ENCODE results near the gene KRTAP10-8.

- TF ChIP-seq CTCF (IDR thresholded peaks at IDR 0.05) (no peak), NFYB (CRISPR knock-in tag; conservative IDR thresholded peaks at IDR 0.05; ENCODE audit: low read depth) (no peak), FOXJ3 (CRISPR knock-in tag; IDR thresholded peaks at IDR 0.05; ENCODE audit: borderline replicate concordance) (no peak), ERG (CRISPR knock-in tag; IDR thresholded peaks at IDR 0.05) (no peak), TP53 (CRISPR knock-in tag; IDR thresholded peaks at IDR 0.05) (no peak), ELF4 (CRISPR knock-in tag; IDR thresholded peaks at IDR 0.05; ENCODE audit: low read depth) (no peak), SP1 (CRISPR knock-in tag; conservative IDR thresholded peaks at IDR 0.05) (no peak)
- TF ChIP-seq, protein P1, sequence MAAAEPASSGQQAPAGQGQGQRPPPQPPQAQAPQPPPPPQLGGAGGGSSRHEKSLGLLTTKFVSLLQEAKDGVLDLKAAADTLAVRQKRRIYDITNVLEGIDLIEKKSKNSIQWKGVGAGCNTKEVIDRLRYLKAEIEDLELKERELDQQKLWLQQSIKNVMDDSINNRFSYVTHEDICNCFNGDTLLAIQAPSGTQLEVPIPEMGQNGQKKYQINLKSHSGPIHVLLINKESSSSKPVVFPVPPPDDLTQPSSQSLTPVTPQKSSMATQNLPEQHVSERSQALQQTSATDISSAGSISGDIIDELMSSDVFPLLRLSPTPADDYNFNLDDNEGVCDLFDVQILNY (CRISPR knock-in tag; IDR thresholded peaks at IDR 0.05), result no peak
- TF ChIP-seq, protein P2, sequence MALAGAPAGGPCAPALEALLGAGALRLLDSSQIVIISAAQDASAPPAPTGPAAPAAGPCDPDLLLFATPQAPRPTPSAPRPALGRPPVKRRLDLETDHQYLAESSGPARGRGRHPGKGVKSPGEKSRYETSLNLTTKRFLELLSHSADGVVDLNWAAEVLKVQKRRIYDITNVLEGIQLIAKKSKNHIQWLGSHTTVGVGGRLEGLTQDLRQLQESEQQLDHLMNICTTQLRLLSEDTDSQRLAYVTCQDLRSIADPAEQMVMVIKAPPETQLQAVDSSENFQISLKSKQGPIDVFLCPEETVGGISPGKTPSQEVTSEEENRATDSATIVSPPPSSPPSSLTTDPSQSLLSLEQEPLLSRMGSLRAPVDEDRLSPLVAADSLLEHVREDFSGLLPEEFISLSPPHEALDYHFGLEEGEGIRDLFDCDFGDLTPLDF (CRISPR knock-in tag; IDR thresholded peaks at IDR 0.05), result no peak
- TF ChIP-seq, protein P3, sequence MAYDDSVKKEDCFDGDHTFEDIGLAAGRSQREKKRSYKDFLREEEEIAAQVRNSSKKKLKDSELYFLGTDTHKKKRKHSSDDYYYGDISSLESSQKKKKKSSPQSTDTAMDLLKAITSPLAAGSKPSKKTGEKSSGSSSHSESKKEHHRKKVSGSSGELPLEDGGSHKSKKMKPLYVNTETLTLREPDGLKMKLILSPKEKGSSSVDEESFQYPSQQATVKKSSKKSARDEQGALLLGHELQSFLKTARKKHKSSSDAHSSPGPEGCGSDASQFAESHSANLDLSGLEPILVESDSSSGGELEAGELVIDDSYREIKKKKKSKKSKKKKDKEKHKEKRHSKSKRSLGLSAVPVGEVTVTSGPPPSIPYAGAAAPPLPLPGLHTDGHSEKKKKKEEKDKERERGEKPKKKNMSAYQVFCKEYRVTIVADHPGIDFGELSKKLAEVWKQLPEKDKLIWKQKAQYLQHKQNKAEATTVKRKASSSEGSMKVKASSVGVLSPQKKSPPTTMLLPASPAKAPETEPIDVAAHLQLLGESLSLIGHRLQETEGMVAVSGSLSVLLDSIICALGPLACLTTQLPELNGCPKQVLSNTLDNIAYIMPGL (CRISPR knock-in tag; IDR thresholded peaks at IDR 0.05), result no peak
- TF ChIP-seq, protein P4, sequence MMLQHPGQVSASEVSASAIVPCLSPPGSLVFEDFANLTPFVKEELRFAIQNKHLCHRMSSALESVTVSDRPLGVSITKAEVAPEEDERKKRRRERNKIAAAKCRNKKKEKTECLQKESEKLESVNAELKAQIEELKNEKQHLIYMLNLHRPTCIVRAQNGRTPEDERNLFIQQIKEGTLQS (CRISPR knock-in tag; conservative IDR thresholded peaks at IDR 0.05), result no peak
Measured at GRCh38 chr21:44636209-44637017, 24.5 kb downstream of the KRTAP10-8 start.
